K562 (cell line): ENCODE data around the gene TRAPPC13. TPM values are rescaled to one million over a fixed set of nuclear protein-coding genes. Genes with fewer than 3 reads are reported as not detected.

ENCODE experiments used
- ATAC-seq: fragments of 200-7000 bp; cut with Tn5 transposase; 3 replicates; pipeline ENCODE4 v1.9.1; 2020; ENCODE audit warnings: moderate library complexity
- BruUV-seq: library from RNA; stranded (reverse); fragments of 400-500 nt; replicated peaks from 2 replicates; lab custom pipeline; 2021; lab: Mats Ljungman, UMichigan
- CTCF ChIA-PET: fragments of 300-600 bp; formaldehyde crosslinking; extraction: SDS; loops from one replicate; lab custom pipeline; 2021; ENCODE audit warnings: low intra/inter-chr PET ratio; lab: Yijun Ruan, JAX
- POLR2A ChIA-PET: fragments of 300-600, 350-650 bp; sonication (Branson Sonifier 250); formaldehyde crosslinking; extraction: SDS; loops from one replicate; lab custom pipeline; 2021; ENCODE audit warnings: antibody characterized with exemption, inconsistent platforms; lab: Yijun Ruan, JAX
- DNase-seq, 4 experiments: peaks; one replicate each; pipeline versions ENCODE4 v3.0.0 to v3.0.0-alpha.2; 2011 to 2018; ENCODE audit warnings: low spot score in 3 of 4, mixed read lengths in 3 of 4; ENCODE audit errors: extremely low read depth in 1 of 4
- FAIRE-seq: peaks from 2 replicates; lab custom pipeline; 2011; peaks lifted over from hg19 to GRCh38; lab: Jason Lieb, UNC
- H2AFZ ChIP-seq: 2 replicates; pipeline ENCODE4 v1.6.0; 2011; ENCODE audit warnings: low read depth, low read length, control low read depth, inconsistent platforms
- H3K27ac ChIP-seq: fragments of 200-600 bp; 3 replicates; pipeline ENCODE4 v1.8.0; 2011; ENCODE audit warnings: low read depth, mild to moderate bottlenecking, control low read depth, inconsistent platforms, low read length, moderate library complexity, mixed read lengths; ENCODE audit errors: extremely low read depth
- H3K27me3 ChIP-seq, 2 experiments: fragments of 300-600 bp in 1 of 2; 2 replicates in 1 of 2; 3 replicates in 1 of 2; pipeline versions ENCODE4 v1.6.0 to v1.8.0; 2011; ENCODE audit warnings: inconsistent platforms in 2 of 2, low read length in 2 of 2, mild to moderate bottlenecking in 1 of 2, mixed read lengths in 1 of 2, moderate library complexity in 1 of 2; ENCODE audit not compliant: control insufficient read depth in 2 of 2, insufficient read depth in 2 of 2
- H3K36me3 ChIP-seq: fragments of 300-600 bp; 3 replicates; pipeline ENCODE4 v1.8.0; 2011; ENCODE audit warnings: mild to moderate bottlenecking, low read length, inconsistent platforms; ENCODE audit not compliant: control insufficient read depth, insufficient read depth
- H3K4me1 ChIP-seq, 2 experiments: fragments of 200-600 bp in 1 of 2; replicated peaks in 1 of 2; 2 replicates in 1 of 2; 3 replicates in 1 of 2; pipeline versions ENCODE4 v1.5.1 to v1.8.0; 2011; ENCODE audit warnings: inconsistent platforms in 2 of 2, low read length in 2 of 2, mild to moderate bottlenecking in 1 of 2, mixed read lengths in 1 of 2, moderate library complexity in 1 of 2; ENCODE audit not compliant: control insufficient read depth in 2 of 2, insufficient read depth in 2 of 2
- H3K4me2 ChIP-seq: 2 replicates; pipeline ENCODE4 v1.6.1; 2011; ENCODE audit warnings: low read length, control low read depth, inconsistent platforms, mixed read lengths; ENCODE audit not compliant: insufficient read depth
- H3K4me3 ChIP-seq: fragments of 200-600 bp; sonication (generic), shearing (Covaris generic); 2 replicates; pipeline ENCODE4 v1.5.1; 2016; ENCODE audit warnings: control low read depth, inconsistent platforms
- H3K79me2 ChIP-seq: fragments of 200-600 bp; 3 replicates; pipeline ENCODE4 v1.8.0; 2011; ENCODE audit warnings: low read length, inconsistent platforms; ENCODE audit not compliant: control insufficient read depth, insufficient read depth
- H3K9ac ChIP-seq, 2 experiments: 2 replicates each; pipeline versions ENCODE4 v1.6.0 to v1.6.1; 2011; ENCODE audit warnings: low read depth in 2 of 2, low read length in 2 of 2, control low read depth in 1 of 2, inconsistent platforms in 1 of 2, mild to moderate bottlenecking in 1 of 2, mixed read lengths in 1 of 2; ENCODE audit not compliant: insufficient read depth in 1 of 2
- H3K9me1 ChIP-seq: one replicate; pipeline ENCODE4 v1.6.0; 2011; ENCODE audit warnings: inconsistent platforms, mild to moderate bottlenecking, low read length, moderate library complexity; ENCODE audit not compliant: control insufficient read depth, insufficient read depth
- H3K9me3 ChIP-seq: replicated peaks from 2 replicates; pipeline ENCODE4 v1.5.1; 2011; ENCODE audit warnings: low read depth, low read length, inconsistent platforms; ENCODE audit not compliant: control insufficient read depth, insufficient read depth
- H4K20me1 ChIP-seq: replicated peaks from 2 replicates; pipeline ENCODE4 v1.6.1; 2011; ENCODE audit warnings: low read length, inconsistent platforms, mixed read lengths; ENCODE audit not compliant: control insufficient read depth, insufficient read depth
- ARID4B ChIP-seq: sonication (generic); formaldehyde crosslinking; IDR thresholded peaks from 2 replicates; pipeline ENCODE4 v1.8.0; 2022; ENCODE audit warnings: mild to moderate bottlenecking, missing genetic modification reagents
- CAMTA2 ChIP-seq: fragments of 250-450 bp; sonication (Bioruptor Pico); conservative IDR thresholded peaks from 2 replicates; pipeline ENCODE4 v1.5.1; 2022
- HDAC1 ChIP-seq, 2 experiments: fragments of 450-650 bp; IDR thresholded peaks; 2 replicates each; pipeline ENCODE4 v1.6.1; 2016 to 2017; ENCODE audit warnings: inconsistent platforms in 1 of 2, mild to moderate bottlenecking in 1 of 2, moderate library complexity in 1 of 2
- RBM22 ChIP-seq: fragments of 200-400 bp; formaldehyde crosslinking; IDR thresholded peaks from 2 replicates; pipeline ENCODE4 v1.6.1; 2018; ENCODE audit warnings: low read length, low read depth; ENCODE audit not compliant: poor library complexity, severe bottlenecking
- ZEB2 ChIP-seq: fragments of 450-650 bp; IDR thresholded peaks from 2 replicates; pipeline ENCODE4 v1.6.1; 2016
- WGBS: fragments of 100-300 bp; shearing (Covaris generic); methylation state at CpG from one replicate; pipeline ENCODE4 v1.1.6; 2016; ENCODE audit warnings: low coverage, mixed read lengths; ENCODE audit not compliant: insufficient coverage; ENCODE audit errors: missing lambda C conversion rate; 5-methylcytosine and 5-hydroxymethylcytosine counted together
- in situ Hi-C: fragments of 300-500 bp; cut with MboI; formaldehyde crosslinking; loops from 4 replicates; pipeline ENCODE4 v1.15.0; 2018; ENCODE audit warnings: inconsistent platforms, mixed read lengths
- intact Hi-C: fragments of 100-400 bp; cut with micrococcal nuclease; formaldehyde crosslinking; loops from 2 replicates; pipeline ENCODE4 v1.14.2; 2022
- polyA plus RNA-seq, 8 experiments: library from polyadenylated mRNA; depleted of rRNA in 4 of 8; stranded (reverse) in 5 of 8; unstranded in 3 of 8; fragments of >200 nt; fragmentation: Nextera tagmentation in 2 of 8; fragmentation: Illumina TruSeq in 1 of 8; extraction: Ambion mirVana in 2 of 8; extraction: Trizol in 1 of 8; gene quantifications; 2 replicates each; pipeline versions ENCODE4 v1.2.1 to v1.2.3, GENCODE V29; 2011 to 2014; ENCODE audit warnings: inconsistent platforms in 1 of 8, missing spikeins in 1 of 8
- total RNA-seq, 7 experiments: library from RNA; depleted of rRNA in 6 of 7; stranded (reverse); fragments of >200 nt in 6 of 7; fragmentation: Illumina TruSeq in 2 of 7; extraction: Trizol in 2 of 7; gene quantifications; 2 replicates each; pipeline versions ENCODE4 v1.2.1 to v1.2.3, GENCODE V29; 2011 to 2021; ENCODE audit warnings: low replicate concordance in 1 of 7

TRAPPC13 gene
- total and polyA plus RNA-seq, 9 of the 15 experiments (the other 6 are each of a cell fraction or from before 2014, with no cell fraction given): 16.2 to 43.8 (median 24.0) TPM

GRCh38 chr5:65623482-65623881, 1.3 kb upstream of the TRAPPC13 start:
- Histone ChIP-seq H3K9me1 (no peaks in the 10 kb centered on the region), H3K9ac (peak overlapping the region; percentile 8 to 91; a peak in 2 of 4 replicates), H3K79me2 (peaks cover 75% of the 10 kb centered on the region), H3K27me3 (no peaks in the 10 kb centered on the region), H3K9me3 (no peaks in the 10 kb centered on the region), H4K20me1 (no peaks in the 10 kb centered on the region; the same call in 1 of the 2 replicates), H3K4me3 (peak overlapping the region; percentile 59), H3K4me1 (peaks cover 6 to 14% of the 10 kb centered on the region in 2 experiments), H3K36me3 (peaks cover 8% of the 10 kb centered on the region; the same call in 2 of the 3 replicates), H3K4me2 (peak overlapping the region; percentile 95), H3K27ac (peak overlapping the region; percentile 84), H2AFZ (peak overlapping the region; percentile 100)
- no TSS peak for BruUV-seq
- DNase-seq: peak; percentile 13 to 23 (median 16)
- no peak for TF ChIP-seq RBM22
- no peak for TF ChIP-seq CAMTA2 (CRISPR knock-in tag)
- no peak for TF ChIP-seq HDAC1 (IDR thresholded peaks at IDR 0.05)
- no peak for TF ChIP-seq ARID4B (CRISPR knock-in tag)
- no peak for TF ChIP-seq ZEB2
- peak; percentile 13; the same call in 2 of the 3 replicates for ATAC-seq
- CTCF ChIA-PET: no interaction called here
- no peak for FAIRE-seq
- intact Hi-C loops (loop anchor here (10.0 kb wide), 1 partner anchor 301 kb away; the partner anchor contains the start of gene ERBIN), in situ Hi-C loops (no loop called here)
- POLR2A ChIA-PET: interaction anchor here (0.6 to 1.4 kb wide), 3 partner anchors 10 to 60 kb away, joined by 3 to 5 read pairs (median 4); partner anchors contain the start of genes CENPK and PPWD1
- under 1% methylated on average over 9 of the region's 9 CpGs for WGBS
